SU-DHL-6 (cell line): ENCODE data around the gene KDM4B.

Experiments
- H2AFZ ChIP-seq: fragments of 200-600 bp; sonication (generic); 2 replicates; pipeline ENCODE4 v1.6.1; 2014; ENCODE audit warnings: low read depth, mild to moderate bottlenecking, moderate library complexity, mixed read lengths, antibody characterized with exemption, low read length; ENCODE audit not compliant: severe bottlenecking
- H3F3A ChIP-seq: fragments of 200-600 bp; shearing (Covaris generic); 2 replicates; pipeline ENCODE4 v1.6.0; 2016; ENCODE audit warnings: antibody characterized with exemption, mild to moderate bottlenecking; ENCODE audit not compliant: insufficient read depth
- H3K27ac ChIP-seq: fragments of 200-600 bp; sonication (generic); 2 replicates; pipeline ENCODE4 v1.5.1; 2016; ENCODE audit warnings: low read depth, mild to moderate bottlenecking, low read length, moderate library complexity, mixed read lengths
- H3K27me3 ChIP-seq: fragments of 200-600 bp; sonication (generic), shearing (Covaris generic); 2 replicates; pipeline ENCODE4 v1.6.0; 2014; ENCODE audit warnings: mild to moderate bottlenecking, low read length
- H3K36me3 ChIP-seq: fragments of 200-600 bp; sonication (generic); 2 replicates; pipeline ENCODE4 v1.6.1; 2014; ENCODE audit warnings: mild to moderate bottlenecking, low read length, mixed read lengths
- H3K4me2 ChIP-seq: fragments of 300-600, 200-600 bp; shearing (Covaris generic), sonication (generic); 2 replicates; pipeline ENCODE4 v1.6.0; 2014; ENCODE audit warnings: low read length, low read depth, mild to moderate bottlenecking; ENCODE audit not compliant: poor library complexity, severe bottlenecking
- H3K4me3 ChIP-seq: fragments of 200-600 bp; sonication (generic); 2 replicates; pipeline ENCODE4 v1.5.1; 2014; ENCODE audit warnings: antibody characterized with exemption, low read length, mild to moderate bottlenecking, mixed read lengths; ENCODE audit not compliant: insufficient read depth, poor library complexity, severe bottlenecking
- H3K79me2 ChIP-seq: fragments of 200-600 bp; sonication (generic); 2 replicates; pipeline ENCODE4 v1.6.1; 2014; ENCODE audit warnings: mild to moderate bottlenecking, low read length, moderate library complexity; ENCODE audit not compliant: insufficient read depth
- H3K9ac ChIP-seq: fragments of 200-600 bp; sonication (generic); 2 replicates; pipeline ENCODE4 v1.7.0; 2014; ENCODE audit warnings: mild to moderate bottlenecking, low read length
- H3K9me2 ChIP-seq: fragments of 200-600 bp; sonication (generic); replicated peaks from 2 replicates; pipeline ENCODE4 v1.6.1; 2014; ENCODE audit warnings: low read length; ENCODE audit not compliant: insufficient read depth
- H3K9me3 ChIP-seq: fragments of 200-600 bp; sonication (generic); 2 replicates; pipeline ENCODE4 v1.6.1; 2014; ENCODE audit warnings: low read length, mixed read lengths; ENCODE audit not compliant: insufficient read depth
- H4K20me1 ChIP-seq: fragments of 200-600 bp; sonication (generic); 2 replicates; pipeline ENCODE4 v1.6.1; 2014; ENCODE audit warnings: low read depth, mild to moderate bottlenecking, antibody characterized with exemption, low read length, moderate library complexity, mixed read lengths
- CTCF ChIP-seq: fragments of 200-600 bp; sonication (generic); IDR thresholded peaks from one replicate; pipeline ENCODE4 v1.5.1; 2017; ENCODE audit warnings: antibody characterized with exemption, mild to moderate bottlenecking, low read length, moderate library complexity; ENCODE audit not compliant: insufficient read depth, poor library complexity, severe bottlenecking
- EZH2phosphoT487 ChIP-seq: fragments of 200-600 bp; sonication (generic), shearing (Covaris generic); conservative IDR thresholded peaks from 2 replicates; pipeline ENCODE4 v1.6.1; 2018; ENCODE audit warnings: mild to moderate bottlenecking, antibody characterized with exemption, low read length, moderate library complexity, mixed read lengths

KDM4B gene

DNA sequence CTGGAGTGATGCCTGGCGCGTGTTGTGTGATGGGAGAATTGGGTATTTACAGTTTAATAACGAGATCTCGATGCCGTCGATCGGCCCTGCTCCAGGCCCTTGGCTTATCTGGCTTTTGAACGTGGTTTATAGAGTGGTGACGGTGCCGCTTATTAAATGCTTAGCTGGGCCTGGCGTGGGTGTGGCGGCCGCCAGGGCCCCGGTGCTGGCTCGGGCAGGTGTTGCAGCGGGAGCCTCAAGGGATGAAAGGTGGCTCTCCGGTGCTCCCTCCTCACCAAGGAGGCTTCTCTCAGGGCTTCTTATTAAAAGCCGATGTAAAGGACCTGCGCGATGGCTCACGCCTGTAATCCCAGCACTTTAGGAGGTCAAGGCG, 173.8 kb downstream of the KDM4B start:
- Histone ChIP-seq H3K4me2 (no peak overlapping the region), H3K36me3 (no peaks in the 10 kb centered on the region)

GRCh38 chr19:5143471-5144411, 174.8 kb downstream of the KDM4B start:
- Histone ChIP-seq H2AFZ (no peak overlapping the region), H3K27me3 (no peaks in the 10 kb centered on the region), H3K9ac (no peak overlapping the region), H4K20me1 (no peaks in the 10 kb centered on the region; the same call in 1 of the 2 replicates), H3K9me3 (no peaks in the 10 kb centered on the region), H3K4me3 (no peak overlapping the region), H3K4me2 (no peak overlapping the region), H3F3A (no peaks in the 10 kb centered on the region), H3K9me2 (no peaks in the 10 kb centered on the region), H3K36me3 (no peaks in the 10 kb centered on the region), H3K79me2 (no peaks in the 10 kb centered on the region), H3K27ac (no peak overlapping the region)
- TF ChIP-seq EZH2phosphoT487 (no peak), CTCF (no peak)

More for the DNA sequence above, 173.8 kb downstream of the KDM4B start:
- Histone ChIP-seq H3K27me3 (no peaks in the 10 kb centered on the region), H3K4me3 (no peak overlapping the region), H3K79me2 (no peaks in the 10 kb centered on the region), H3F3A (no peaks in the 10 kb centered on the region), H4K20me1 (no peaks in the 10 kb centered on the region; the same call in 1 of the 2 replicates), H3K27ac (no peak overlapping the region), H2AFZ (no peak overlapping the region), H3K9me2 (no peaks in the 10 kb centered on the region), H3K9ac (no peak overlapping the region), H3K9me3 (no peaks in the 10 kb centered on the region)
- no peak for TF ChIP-seq EZH2phosphoT487
- no peak for TF ChIP-seq CTCF

- H3F3A ChIP-seq = no peaks in the 10 kb centered on the region
- H3K9me2 ChIP-seq = no peaks in the 10 kb centered on the region
- no peak overlapping the region for H3K27ac ChIP-seq
- TF ChIP-seq EZH2phosphoT487 (no peak), CTCF (no peak)
- H3K79me2 ChIP-seq = no peaks in the 10 kb centered on the region
- no peak overlapping the region for H2AFZ ChIP-seq
- no peak overlapping the region for H3K4me2 ChIP-seq
- H3K9me3 ChIP-seq = no peaks in the 10 kb centered on the region
- H3K9ac ChIP-seq = no peak overlapping the region
- H3K4me3 ChIP-seq = no peak overlapping the region
- H4K20me1 ChIP-seq = no peaks in the 10 kb centered on the region; the same call in 1 of the 2 replicates
- no peaks in the 10 kb centered on the region for H3K27me3 ChIP-seq
- no peaks in the 10 kb centered on the region for H3K36me3 ChIP-seq
Observed at GRCh38 chr19:5144545-5145179, 175.7 kb downstream of the KDM4B start.
